NCI-H2227 (cell line): ENCODE results near the gene BMP5.

Experiments used
- DNase-seq: peaks from one replicate; lab custom pipeline; 2025; ENCODE audit not compliant: unreplicated experiment; lab: John Stamatoyannopoulos, UW

The BMP5 gene

GRCh38 chr6:55726144-55726543 lies 149.2 kb downstream of the BMP5 start:
- DNase-seq = no peak

GRCh38 chr6:55714831-55715230 lies 160.6 kb downstream of the BMP5 start:
- no peak for DNase-seq

- DNase-seq = no peak
Measured at GRCh38 chr6:55713436-55713835, 162.0 kb downstream of the BMP5 start.

GRCh38 chr6:55708711-55709110 lies 166.7 kb downstream of the BMP5 start:
- no peak for DNase-seq

- DNase-seq = no peak
Measured at GRCh38 chr6:55705451-55706440, 169.6 kb downstream of the BMP5 start.

- DNase-seq = no peak
Measured at GRCh38 chr6:55704421-55704820, 171.0 kb downstream of the BMP5 start.
